Activated T-cell treated with anti-CD3 and anti-CD28 coated beads, Interleukin-2, amount 50 U/mL, for 24 hours (primary cell): ENCODE measurements around the gene SLC17A8.

Experiments used
- DNase-seq: peaks from one replicate; pipeline ENCODE4 v3.0.0-alpha.2; 2020
- H3K27ac Mint-ChIP-seq: 2 replicates; pipeline ENCODE4 v1.8.0; 2020; ENCODE audit warnings: mild to moderate bottlenecking, mixed read lengths
- H3K27me3 Mint-ChIP-seq: 2 replicates; pipeline ENCODE4 v1.8.0; 2020; ENCODE audit warnings: mixed read lengths
- H3K36me3 Mint-ChIP-seq: 2 replicates; pipeline ENCODE4 v1.8.0; 2020; ENCODE audit warnings: low read depth, mixed read lengths
- H3K4me1 Mint-ChIP-seq: 2 replicates; pipeline ENCODE4 v1.8.0; 2020; ENCODE audit warnings: low read depth, mixed read lengths
- H3K4me3 Mint-ChIP-seq: 2 replicates; pipeline ENCODE4 v1.8.0; 2020; ENCODE audit warnings: mild to moderate bottlenecking, moderate library complexity, mixed read lengths
- H3K9me3 Mint-ChIP-seq: 2 replicates; pipeline ENCODE4 v1.8.0; 2020; ENCODE audit warnings: mixed read lengths

The SLC17A8 gene

GRCh38 chr12:100383586-100384558 lies 27.0 kb downstream of the SLC17A8 start:
- H3K4me1 Mint-ChIP-seq: no peaks in the 10 kb centered on the region
- no peaks in the 10 kb centered on the region for H3K36me3 Mint-ChIP-seq
- no peaks in the 10 kb centered on the region for H3K27me3 Mint-ChIP-seq
- no peak overlapping the region for H3K27ac Mint-ChIP-seq
- no peaks in the 10 kb centered on the region for H3K9me3 Mint-ChIP-seq
- H3K4me3 Mint-ChIP-seq: no peak overlapping the region
- DNase-seq: no peak

- H3K27me3 Mint-ChIP-seq: no peaks in the 10 kb centered on the region
- no peak for DNase-seq
- H3K4me3 Mint-ChIP-seq: no peak overlapping the region
- H3K27ac Mint-ChIP-seq: no peak overlapping the region
- H3K9me3 Mint-ChIP-seq: no peaks in the 10 kb centered on the region
- no peaks in the 10 kb centered on the region for H3K4me1 Mint-ChIP-seq
- no peaks in the 10 kb centered on the region for H3K36me3 Mint-ChIP-seq
Observed at GRCh38 chr12:100384559-100384935, 27.7 kb downstream of the SLC17A8 start.

GRCh38 chr12:100388382-100388781 lies 31.5 kb downstream of the SLC17A8 start:
- DNase-seq: no peak
- Mint-ChIP-seq H3K9me3 (no peaks in the 10 kb centered on the region), H3K27ac (no peak overlapping the region), H3K4me3 (no peak overlapping the region), H3K27me3 (peaks cover 8% of the 10 kb centered on the region), H3K36me3 (no peaks in the 10 kb centered on the region), H3K4me1 (no peaks in the 10 kb centered on the region)

GRCh38 chr12:100391856-100392255 lies 35.0 kb downstream of the SLC17A8 start:
- H3K4me1 Mint-ChIP-seq: no peaks in the 10 kb centered on the region
- H3K36me3 Mint-ChIP-seq: no peaks in the 10 kb centered on the region
- no peak overlapping the region for H3K27ac Mint-ChIP-seq
- H3K4me3 Mint-ChIP-seq: no peak overlapping the region
- no peak for DNase-seq
- peaks cover 8% of the 10 kb centered on the region for H3K27me3 Mint-ChIP-seq
- no peaks in the 10 kb centered on the region for H3K9me3 Mint-ChIP-seq

- Mint-ChIP-seq H3K4me1 (no peaks in the 10 kb centered on the region), H3K4me3 (no peak overlapping the region), H3K27ac (no peak overlapping the region), H3K27me3 (peaks cover 8% of the 10 kb centered on the region), H3K9me3 (no peaks in the 10 kb centered on the region), H3K36me3 (no peaks in the 10 kb centered on the region)
- no peak for DNase-seq
Observed at GRCh38 chr12:100393200-100393599, 36.3 kb downstream of the SLC17A8 start.

- no peak for DNase-seq
- Mint-ChIP-seq H3K4me1 (no peaks in the 10 kb centered on the region), H3K36me3 (no peaks in the 10 kb centered on the region), H3K27me3 (peaks cover 7% of the 10 kb centered on the region), H3K4me3 (no peak overlapping the region), H3K27ac (no peak overlapping the region), H3K9me3 (no peaks in the 10 kb centered on the region)
Observed at GRCh38 chr12:100395811-100396210, 38.9 kb downstream of the SLC17A8 start.

GRCh38 chr12:100398307-100398706 lies 41.4 kb downstream of the SLC17A8 start:
- no peaks in the 10 kb centered on the region for H3K36me3 Mint-ChIP-seq
- H3K4me1 Mint-ChIP-seq: no peaks in the 10 kb centered on the region
- H3K4me3 Mint-ChIP-seq: no peak overlapping the region
- H3K27ac Mint-ChIP-seq: no peak overlapping the region
- no peak for DNase-seq
- H3K27me3 Mint-ChIP-seq: peaks cover 5% of the 10 kb centered on the region
- H3K9me3 Mint-ChIP-seq: no peaks in the 10 kb centered on the region

- Mint-ChIP-seq H3K9me3 (no peaks in the 10 kb centered on the region), H3K4me1 (no peaks in the 10 kb centered on the region), H3K27ac (no peak overlapping the region), H3K36me3 (no peaks in the 10 kb centered on the region), H3K4me3 (no peak overlapping the region), H3K27me3 (peaks cover 5% of the 10 kb centered on the region)
- no peak for DNase-seq
Observed at GRCh38 chr12:100399095-100399494, 42.2 kb downstream of the SLC17A8 start.

GRCh38 chr12:100401660-100402059 lies 44.8 kb downstream of the SLC17A8 start:
- no peak overlapping the region for H3K4me3 Mint-ChIP-seq
- H3K27me3 Mint-ChIP-seq: peaks cover 5% of the 10 kb centered on the region
- DNase-seq: no peak

GRCh38 chr12:100402763-100403162 lies 45.9 kb downstream of the SLC17A8 start:
- Mint-ChIP-seq H3K4me3 (no peak overlapping the region), H3K4me1 (no peaks in the 10 kb centered on the region), H3K9me3 (no peaks in the 10 kb centered on the region), H3K36me3 (no peaks in the 10 kb centered on the region), H3K27ac (no peak overlapping the region), H3K27me3 (peaks cover 8% of the 10 kb centered on the region)
- no peak for DNase-seq

More at GRCh38 chr12:100401660-100402059, 44.8 kb downstream of the SLC17A8 start:
- H3K27ac Mint-ChIP-seq: no peak overlapping the region
- H3K9me3 Mint-ChIP-seq: no peaks in the 10 kb centered on the region
- no peaks in the 10 kb centered on the region for H3K4me1 Mint-ChIP-seq
- no peaks in the 10 kb centered on the region for H3K36me3 Mint-ChIP-seq

GRCh38 chr12:100403446-100403845 lies 46.6 kb downstream of the SLC17A8 start:
- Mint-ChIP-seq H3K4me1 (no peaks in the 10 kb centered on the region), H3K27ac (no peak overlapping the region), H3K27me3 (peaks cover 8% of the 10 kb centered on the region), H3K36me3 (no peaks in the 10 kb centered on the region), H3K9me3 (no peaks in the 10 kb centered on the region), H3K4me3 (no peak overlapping the region)
- DNase-seq: no peak

- Mint-ChIP-seq H3K36me3 (no peaks in the 10 kb centered on the region), H3K4me3 (no peak overlapping the region), H3K4me1 (no peaks in the 10 kb centered on the region), H3K27ac (no peak overlapping the region), H3K9me3 (no peaks in the 10 kb centered on the region), H3K27me3 (peaks cover 17% of the 10 kb centered on the region)
- no peak for DNase-seq
Observed at GRCh38 chr12:100404769-100405407, 48.0 kb downstream of the SLC17A8 start.

- H3K9me3 Mint-ChIP-seq: no peaks in the 10 kb centered on the region
- H3K27me3 Mint-ChIP-seq: peaks cover 29% of the 10 kb centered on the region
- DNase-seq: no peak
- H3K36me3 Mint-ChIP-seq: no peaks in the 10 kb centered on the region
- H3K4me1 Mint-ChIP-seq: no peaks in the 10 kb centered on the region
- no peak overlapping the region for H3K4me3 Mint-ChIP-seq
- no peak overlapping the region for H3K27ac Mint-ChIP-seq
Observed at GRCh38 chr12:100413001-100413400, 56.1 kb downstream of the SLC17A8 start.

GRCh38 chr12:100414739-100415138 lies 57.9 kb downstream of the SLC17A8 start:
- no peaks in the 10 kb centered on the region for H3K4me1 Mint-ChIP-seq
- H3K27me3 Mint-ChIP-seq: peaks cover 21% of the 10 kb centered on the region
- DNase-seq: no peak
- no peak overlapping the region for H3K4me3 Mint-ChIP-seq
- H3K27ac Mint-ChIP-seq: no peak overlapping the region
- no peaks in the 10 kb centered on the region for H3K9me3 Mint-ChIP-seq
- H3K36me3 Mint-ChIP-seq: no peaks in the 10 kb centered on the region

GRCh38 chr12:100422646-100423045 lies 65.8 kb downstream of the SLC17A8 start:
- Mint-ChIP-seq H3K27ac (no peak overlapping the region), H3K9me3 (peaks cover 5% of the 10 kb centered on the region), H3K36me3 (no peaks in the 10 kb centered on the region), H3K4me1 (no peaks in the 10 kb centered on the region), H3K4me3 (no peak overlapping the region), H3K27me3 (peaks cover 5% of the 10 kb centered on the region)
- DNase-seq: no peak
